HCEC 1CT (cell line): ENCODE results near the gene GOLGA3.
"Not testable (repeated sequence)": the region's sequence is repeated elsewhere in the genome, so short reads cannot be mapped to it uniquely, and the experiment has no call there.

Source experiments
- DNase-seq: peaks from one replicate; pipeline ENCODE4 v3.0.0-alpha.2; 2017

The GOLGA3 gene

GRCh38 chr12:132828706-132829534, at the start of gene GOLGA3:
Gene GOLGA3 (minus strand): TSS chr12:132828869. CDS start chr12:132822128, 6,741 bp downstream.
- DNase-seq: peak; percentile 87

GRCh38 chr12:132874620-132875019, 46.0 kb upstream of the GOLGA3 start:
- not testable (repeated sequence) for DNase-seq

GRCh38 chr12:132874175-132874574, 45.5 kb upstream of the GOLGA3 start:
- DNase-seq: no peak

- DNase-seq: no peak
These were observed 45.1 kb upstream of the GOLGA3 start for GRCh38 chr12:132873724-132874123.

GRCh38 chr12:132872975-132873421, 44.3 kb upstream of the GOLGA3 start:
- no peak for DNase-seq

- DNase-seq: no peak
These were observed 43.6 kb upstream of the GOLGA3 start for GRCh38 chr12:132872073-132872855.

GRCh38 chr12:132869551-132869950, 40.9 kb upstream of the GOLGA3 start:
- DNase-seq: no peak

- peak; percentile 18 for DNase-seq
These were observed 37.7 kb upstream of the GOLGA3 start for GRCh38 chr12:132866251-132866828.

GRCh38 chr12:132861558-132861957, 32.9 kb upstream of the GOLGA3 start:
- no peak for DNase-seq

GRCh38 chr12:132858718-132859266, 30.1 kb upstream of the GOLGA3 start:
- DNase-seq: no peak

- not testable (repeated sequence) for DNase-seq
These were observed 28.4 kb upstream of the GOLGA3 start for GRCh38 chr12:132857019-132857418.

GRCh38 chr12:132856581-132856980, 27.9 kb upstream of the GOLGA3 start:
- no peak for DNase-seq

- not testable (repeated sequence) for DNase-seq
These were observed 26.5 kb upstream of the GOLGA3 start for GRCh38 chr12:132855211-132855610.

GRCh38 chr12:132853285-132854092, 24.8 kb upstream of the GOLGA3 start:
- no peak for DNase-seq

- DNase-seq: no peak
These were observed 23.8 kb upstream of the GOLGA3 start for GRCh38 chr12:132852496-132852895.

GRCh38 chr12:132851465-132851864, 22.8 kb upstream of the GOLGA3 start:
- DNase-seq: no peak

- no peak for DNase-seq
These were observed 21.6 kb upstream of the GOLGA3 start for GRCh38 chr12:132850291-132850690.

- DNase-seq: no peak
These were observed 19.9 kb upstream of the GOLGA3 start for GRCh38 chr12:132848521-132848920.

- no peak for DNase-seq
These were observed 19.0 kb upstream of the GOLGA3 start for GRCh38 chr12:132847363-132848356.

GRCh38 chr12:132844681-132845080, 16.0 kb upstream of the GOLGA3 start:
- DNase-seq: not testable (repeated sequence)
